LNCaP clone FGC (cell line): Measurements from ENCODE around the gene UBL4B.

Source experiments
- DNase-seq: peaks from one replicate; pipeline ENCODE4 v3.0.0-alpha.2; 2011; ENCODE audit warnings: low read depth
- H3K4me3 ChIP-seq: 2 replicates; pipeline ENCODE4 v1.5.1; 2011; ENCODE audit warnings: mild to moderate bottlenecking, low read depth, low read length, control low read depth
- TF ChIP-seq, protein P1 (sequence below): IDR thresholded peaks from 2 replicates; pipeline ENCODE4 v1.5.1; 2012; ENCODE audit warnings: mild to moderate bottlenecking; ENCODE audit not compliant: control insufficient read depth, insufficient read depth; ENCODE audit errors: extremely low read depth

The UBL4B gene

GRCh38 chr1:110118636-110119396 is 6.6 kb downstream of the UBL4B start:
- H3K4me3 ChIP-seq, result no peak overlapping the region
- no peak for DNase-seq
- TF ChIP-seq, protein P1, sequence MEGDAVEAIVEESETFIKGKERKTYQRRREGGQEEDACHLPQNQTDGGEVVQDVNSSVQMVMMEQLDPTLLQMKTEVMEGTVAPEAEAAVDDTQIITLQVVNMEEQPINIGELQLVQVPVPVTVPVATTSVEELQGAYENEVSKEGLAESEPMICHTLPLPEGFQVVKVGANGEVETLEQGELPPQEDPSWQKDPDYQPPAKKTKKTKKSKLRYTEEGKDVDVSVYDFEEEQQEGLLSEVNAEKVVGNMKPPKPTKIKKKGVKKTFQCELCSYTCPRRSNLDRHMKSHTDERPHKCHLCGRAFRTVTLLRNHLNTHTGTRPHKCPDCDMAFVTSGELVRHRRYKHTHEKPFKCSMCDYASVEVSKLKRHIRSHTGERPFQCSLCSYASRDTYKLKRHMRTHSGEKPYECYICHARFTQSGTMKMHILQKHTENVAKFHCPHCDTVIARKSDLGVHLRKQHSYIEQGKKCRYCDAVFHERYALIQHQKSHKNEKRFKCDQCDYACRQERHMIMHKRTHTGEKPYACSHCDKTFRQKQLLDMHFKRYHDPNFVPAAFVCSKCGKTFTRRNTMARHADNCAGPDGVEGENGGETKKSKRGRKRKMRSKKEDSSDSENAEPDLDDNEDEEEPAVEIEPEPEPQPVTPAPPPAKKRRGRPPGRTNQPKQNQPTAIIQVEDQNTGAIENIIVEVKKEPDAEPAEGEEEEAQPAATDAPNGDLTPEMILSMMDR, result no peak

DNA sequence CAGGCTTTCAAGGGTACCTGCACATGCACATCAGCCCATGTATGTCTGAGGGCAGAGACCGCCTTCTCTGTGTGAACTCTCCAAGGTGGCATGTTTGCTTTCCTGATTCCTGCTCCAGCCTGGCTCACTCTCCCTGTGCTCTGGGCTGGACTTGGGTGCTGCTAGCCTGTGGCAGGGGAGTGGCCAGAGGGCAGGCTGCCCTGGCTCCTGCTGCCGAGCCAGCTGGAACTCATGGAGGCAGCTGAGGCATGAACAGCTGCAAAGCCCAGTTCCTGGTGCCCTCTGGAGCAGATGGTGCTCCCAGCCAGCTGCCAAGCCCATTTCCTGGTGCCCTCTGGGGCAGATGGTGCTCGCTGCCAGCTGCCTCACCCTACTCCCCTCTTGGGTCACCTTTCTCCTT is 7.6 kb downstream of the UBL4B start:
- DNase-seq, result no peak
- no peak overlapping the region for H3K4me3 ChIP-seq
- TF ChIP-seq, protein P1, result no peak

GRCh38 chr1:110120960-110121561 is 8.8 kb downstream of the UBL4B start:
- no peak for DNase-seq
- TF ChIP-seq, protein P1, result no peak
- H3K4me3 ChIP-seq, result no peak overlapping the region

DNA sequence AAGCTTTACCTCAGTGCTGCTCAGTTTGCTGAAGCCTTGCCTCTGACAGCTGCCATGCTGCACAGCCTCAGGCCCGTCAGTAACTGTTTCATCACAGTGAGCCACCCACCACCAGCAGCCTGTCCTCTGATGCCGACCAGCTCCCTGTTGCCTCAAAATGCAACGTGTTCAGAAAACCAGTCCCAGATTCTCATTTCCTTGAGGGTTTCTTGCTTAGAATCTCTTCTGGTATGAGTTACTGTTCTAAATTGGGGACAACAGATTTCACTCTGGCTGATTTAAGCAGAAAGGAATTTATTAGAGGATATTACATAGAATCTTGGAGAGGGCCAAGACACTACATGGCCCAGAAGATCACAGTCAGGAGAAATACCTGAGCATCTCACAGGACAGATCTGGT is 11.0 kb downstream of the UBL4B start:
- no peak for DNase-seq
- TF ChIP-seq, protein P1, result no peak
- no peak overlapping the region for H3K4me3 ChIP-seq

DNA sequence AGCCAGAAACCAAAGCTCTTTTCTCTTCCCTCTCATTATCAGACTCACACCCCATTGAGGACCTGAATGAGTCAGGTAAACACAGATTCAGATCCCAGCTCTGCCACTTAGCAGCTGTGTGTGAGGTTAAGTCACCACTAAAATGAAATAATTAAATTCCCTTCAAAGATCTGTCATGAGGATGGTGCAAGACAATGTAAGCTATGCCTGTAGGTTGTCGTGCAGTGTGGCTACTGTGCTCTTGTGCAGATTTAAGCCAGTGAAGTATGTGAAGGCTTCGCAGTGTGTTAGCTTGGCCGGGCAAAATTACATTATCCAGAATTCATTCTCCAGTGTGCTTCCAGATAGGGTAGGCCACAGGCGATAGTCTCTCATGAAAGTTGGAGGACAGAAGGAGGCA is 13.6 kb downstream of the UBL4B start:
- DNase-seq, result no peak
- H3K4me3 ChIP-seq, result no peak overlapping the region
- TF ChIP-seq, protein P1, result no peak

DNA sequence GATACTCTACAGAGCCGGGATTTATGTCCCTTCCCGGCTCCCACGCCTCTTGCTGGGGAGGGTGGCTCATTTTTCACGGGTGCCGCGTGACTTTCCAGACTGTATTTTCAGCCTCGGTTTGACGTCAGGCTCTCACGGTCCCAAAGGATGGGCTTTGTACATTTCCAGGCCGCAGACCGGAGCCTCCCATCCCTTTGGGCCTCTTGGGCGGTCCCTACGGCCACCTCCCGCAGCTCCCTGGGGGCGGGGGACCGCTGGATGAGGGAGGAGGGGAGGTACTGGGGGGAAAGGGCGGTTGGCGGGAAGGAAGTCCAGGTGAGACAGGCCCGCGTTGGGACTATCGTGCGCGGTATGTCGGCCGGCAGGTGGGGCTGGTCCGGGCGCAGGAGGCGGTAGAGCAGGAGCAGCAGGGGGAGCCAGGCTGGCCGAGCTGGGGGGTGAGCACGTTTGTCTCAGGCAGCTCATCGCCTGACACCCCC is 17.9 kb downstream of the UBL4B start:
- no peak for DNase-seq
- H3K4me3 ChIP-seq, result no peak overlapping the region
- TF ChIP-seq, protein P1, result no peak
